Spleen (tissue), 11 donors: ENCODE measurements around the gene LSM3. TPM values are rescaled to one million over a fixed set of nuclear protein-coding genes. Genes with fewer than 3 reads are reported as not detected.

Experiments
- DNase-seq: peaks from one replicate; pipeline ENCODE4 v3.0.0-alpha.2; 2020
- H3K27ac ChIP-seq, 8 donors: fragments of 200-600 bp; sonication (generic) in 7 of 8; 1 replicate in 4 of 8; 2 replicates in 4 of 8; pipeline versions ENCODE4 v1.5.0 to v1.8.0; 2016 to 2021; ENCODE audit warnings: inconsistent platforms in 4 of 8, mild to moderate bottlenecking in 4 of 8, moderate library complexity in 1 of 8
- H3K27me3 ChIP-seq, 7 donors: fragments of 200-600 bp; sonication (generic) in 6 of 7; replicated peaks in 1 of 7; 1 replicate in 4 of 7; 2 replicates in 3 of 7; pipeline versions ENCODE4 v1.5.0 to v1.8.0; 2016 to 2021; ENCODE audit warnings: inconsistent platforms in 3 of 7, mild to moderate bottlenecking in 1 of 7
- H3K36me3 ChIP-seq, 6 donors: fragments of 200-600 bp; sonication (generic) in 5 of 6; 1 replicate in 4 of 6; 2 replicates in 2 of 6; pipeline versions ENCODE4 v1.5.0 to v1.8.0; 2016 to 2021; ENCODE audit warnings: inconsistent platforms in 2 of 6
- H3K4me1 ChIP-seq, 6 donors: fragments of 200-600 bp; sonication (generic) in 5 of 6; 1 replicate in 3 of 6; 2 replicates in 3 of 6; pipeline versions ENCODE4 v1.5.0 to v1.8.0; 2016 to 2021; ENCODE audit warnings: inconsistent platforms in 3 of 6
- H3K4me3 ChIP-seq, 8 donors: fragments of 200-600 bp; sonication (generic) in 7 of 8; 1 replicate in 4 of 8; 2 replicates in 4 of 8; pipeline versions ENCODE4 v1.5.0 to v1.8.0; 2016 to 2021; ENCODE audit warnings: inconsistent platforms in 4 of 8, mild to moderate bottlenecking in 4 of 8, moderate library complexity in 2 of 8
- H3K9me3 ChIP-seq, 8 donors: fragments of 200-600 bp; sonication (generic) in 7 of 8; 1 replicate in 4 of 8; 2 replicates in 4 of 8; pipeline versions ENCODE4 v1.5.0 to v1.8.0; 2016 to 2021; ENCODE audit warnings: inconsistent platforms in 4 of 8
- POLR2A ChIP-seq, 3 donors: fragments of 450-650 bp; IDR thresholded peaks; one replicate each; pipeline ENCODE4 v1.5.1; 2017; ENCODE audit warnings: antibody characterized with exemption in 3 of 3, mild to moderate bottlenecking in 1 of 3
- POLR2AphosphoS5 ChIP-seq, 3 donors: sonication (generic); formaldehyde crosslinking; IDR thresholded peaks; one replicate each; pipeline ENCODE4 v1.5.1; 2017; ENCODE audit warnings: antibody characterized with exemption in 3 of 3
- WGBS, 5 donors: extraction: QIAGEN DNeasy Blood & Tissue Kit in 3 of 5; methylation state at CpG; one replicate each; pipeline versions ENCODE4 v1.1.5 to v1.1.7; 2013 to 2018; 5-methylcytosine and 5-hydroxymethylcytosine counted together
- intact Hi-C: fragments of 100-400 bp; cut with DNase I; formaldehyde crosslinking; loops from one replicate; pipeline ENCODE4 v1.15.0; 2023; ENCODE audit warnings: low total_unique reads
- polyA plus RNA-seq, 3 donors: library from polyadenylated mRNA; stranded (reverse); fragments of 200-250 nt; gene quantifications; one replicate each; pipeline ENCODE4 v1.2.1, GENCODE V29; 2013
- total RNA-seq, 7 donors: library from RNA; depleted of rRNA in 3 of 7; stranded (reverse); fragments of >200 nt in 3 of 7; fragmentation: NEBNext Ultra II Directional in 4 of 7; extraction: Animal tissue kit (Norgen Biotek cat#: 25700) in 4 of 7; gene quantifications; one replicate each; pipeline versions ENCODE4 v1.1.0 to v1.2.1, GENCODE V29; 2016 to 2021
- TF ChIP-seq, protein P1 (sequence below), 11 experiments: fragments of 200-600 bp in 7 of 11; fragments of 450-650 bp in 4 of 11; sonication (generic) in 4 of 11; IDR thresholded peaks in 8 of 11; conservative IDR thresholded peaks in 3 of 11; 1 replicate in 7 of 11; 2 replicates in 4 of 11; pipeline versions ENCODE4 v1.4.0 to v1.8.0; 2016 to 2021; ENCODE audit warnings: antibody characterized with exemption in 11 of 11, inconsistent platforms in 4 of 11, mild to moderate bottlenecking in 1 of 11
- donor health status: healthy with polysubstance abuse.
- donor health status: DM: no; HTN: no; CAD: no; lungs with moderate emphysema.
- donor health status: DM: no; HTN: no; CAD: no.
- donor health status: Bipolar disorder and iron deficiency.
- donor health status: healthy.
- donor health status: DM: no; HTN: no; CAD: no.
- donor health status: DM: yes; HTN: yes; CAD: no.

Gene LSM3
- total and polyA plus RNA-seq, 10 donors: 7.5 to 15.8 (median 9.7) TPM

DNA sequence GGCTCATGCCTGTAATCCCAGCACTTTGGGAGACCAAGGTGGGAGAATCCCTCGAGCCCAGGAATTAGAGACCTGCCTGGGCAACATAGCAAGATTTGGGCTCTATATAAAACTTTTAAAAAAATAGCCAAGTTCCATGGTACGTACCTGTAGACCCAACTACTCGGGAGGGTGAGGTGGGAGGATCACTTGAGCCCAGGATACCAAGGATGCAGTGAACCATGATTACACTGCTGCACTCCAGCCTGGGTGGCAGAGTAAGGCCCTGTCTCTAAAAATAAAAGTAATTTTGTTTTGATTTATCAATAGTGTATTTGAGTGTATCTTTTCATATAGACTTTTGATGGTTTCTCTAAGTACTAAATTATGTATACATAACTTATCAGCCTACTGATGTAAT lies 63.1 kb downstream of the LSM3 start:
- intact Hi-C loops: no loop called here
- WGBS, 5 donors: 92 to 96% (median 93%) methylated on average over 3 of the region's 3 CpGs
- no peak overlapping the region for H3K27ac ChIP-seq
- DNase-seq: no peak
- no peaks in the 10 kb centered on the region for H3K9me3 ChIP-seq
- no peak overlapping the region for H3K4me3 ChIP-seq
- no peaks in the 10 kb centered on the region for H3K27me3 ChIP-seq
- H3K4me1 ChIP-seq: no peaks in the 10 kb centered on the region
- H3K36me3 ChIP-seq: no peaks in the 10 kb centered on the region
- TF ChIP-seq, protein P1, sequence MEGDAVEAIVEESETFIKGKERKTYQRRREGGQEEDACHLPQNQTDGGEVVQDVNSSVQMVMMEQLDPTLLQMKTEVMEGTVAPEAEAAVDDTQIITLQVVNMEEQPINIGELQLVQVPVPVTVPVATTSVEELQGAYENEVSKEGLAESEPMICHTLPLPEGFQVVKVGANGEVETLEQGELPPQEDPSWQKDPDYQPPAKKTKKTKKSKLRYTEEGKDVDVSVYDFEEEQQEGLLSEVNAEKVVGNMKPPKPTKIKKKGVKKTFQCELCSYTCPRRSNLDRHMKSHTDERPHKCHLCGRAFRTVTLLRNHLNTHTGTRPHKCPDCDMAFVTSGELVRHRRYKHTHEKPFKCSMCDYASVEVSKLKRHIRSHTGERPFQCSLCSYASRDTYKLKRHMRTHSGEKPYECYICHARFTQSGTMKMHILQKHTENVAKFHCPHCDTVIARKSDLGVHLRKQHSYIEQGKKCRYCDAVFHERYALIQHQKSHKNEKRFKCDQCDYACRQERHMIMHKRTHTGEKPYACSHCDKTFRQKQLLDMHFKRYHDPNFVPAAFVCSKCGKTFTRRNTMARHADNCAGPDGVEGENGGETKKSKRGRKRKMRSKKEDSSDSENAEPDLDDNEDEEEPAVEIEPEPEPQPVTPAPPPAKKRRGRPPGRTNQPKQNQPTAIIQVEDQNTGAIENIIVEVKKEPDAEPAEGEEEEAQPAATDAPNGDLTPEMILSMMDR (IDR thresholded peaks at IDR 0.05 in 8 of 11, conservative IDR thresholded peaks at IDR 0.05 in 3 of 11): no peak
- TF ChIP-seq POLR2A (IDR thresholded peaks at IDR 0.05) (no peak), POLR2AphosphoS5 (IDR thresholded peaks at IDR 0.05) (no peak)

DNA sequence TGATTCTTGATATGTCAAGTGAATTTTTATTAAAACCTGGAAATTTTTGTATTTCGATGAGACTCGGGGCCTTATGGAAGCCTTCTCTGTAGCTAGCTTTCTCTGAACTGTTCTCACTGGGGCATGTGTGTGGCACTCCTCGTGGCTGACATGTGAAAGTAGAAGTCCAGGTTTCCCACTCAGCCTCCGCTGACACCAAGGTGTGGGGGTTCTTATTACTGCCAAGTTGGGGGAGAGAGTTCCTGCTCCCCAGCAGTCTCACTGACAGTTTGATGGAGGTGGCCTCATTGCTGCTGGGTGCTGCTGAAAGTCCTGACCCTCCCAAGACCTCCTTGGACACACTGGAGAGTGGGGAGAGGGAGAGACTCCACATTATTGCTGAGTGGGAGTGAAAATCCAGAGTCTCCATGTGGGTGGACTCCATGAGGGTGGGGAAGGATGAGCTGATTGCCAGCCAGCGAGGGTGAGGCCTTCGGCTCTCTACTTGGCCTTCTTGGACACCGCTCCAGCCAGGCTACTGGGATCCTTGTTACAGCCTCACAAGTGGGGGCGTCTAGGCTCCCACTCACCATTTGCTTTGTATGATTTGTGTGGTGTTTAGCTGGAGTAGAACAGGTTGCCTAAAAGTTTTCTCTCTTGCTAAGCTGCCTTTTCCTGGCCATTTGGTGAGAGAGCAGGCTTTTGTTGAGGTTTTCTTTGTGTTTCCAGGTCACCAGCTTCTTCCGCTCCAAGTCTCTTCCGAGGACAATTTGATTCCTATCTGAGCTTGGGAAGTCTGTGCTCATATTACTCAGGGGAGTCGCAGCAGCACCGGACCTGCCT lies 64.1 kb downstream of the LSM3 start:
- TF ChIP-seq, protein P1 (IDR thresholded peaks at IDR 0.05 in 8 of 11, conservative IDR thresholded peaks at IDR 0.05 in 3 of 11): no peak
- TF ChIP-seq POLR2AphosphoS5 (IDR thresholded peaks at IDR 0.05) (no peak), POLR2A (IDR thresholded peaks at IDR 0.05) (no peak)
- H3K27ac ChIP-seq: no peak overlapping the region
- WGBS, 5 donors: 84 to 90% (median 87%) methylated on average over 12 of the region's 12 CpGs
- no peaks in the 10 kb centered on the region for H3K9me3 ChIP-seq
- DNase-seq: no peak
- H3K27me3 ChIP-seq: no peaks in the 10 kb centered on the region
- no peak overlapping the region for H3K4me3 ChIP-seq
- intact Hi-C loops: no loop called here
- H3K4me1 ChIP-seq: no peaks in the 10 kb centered on the region
- no peaks in the 10 kb centered on the region for H3K36me3 ChIP-seq

DNA sequence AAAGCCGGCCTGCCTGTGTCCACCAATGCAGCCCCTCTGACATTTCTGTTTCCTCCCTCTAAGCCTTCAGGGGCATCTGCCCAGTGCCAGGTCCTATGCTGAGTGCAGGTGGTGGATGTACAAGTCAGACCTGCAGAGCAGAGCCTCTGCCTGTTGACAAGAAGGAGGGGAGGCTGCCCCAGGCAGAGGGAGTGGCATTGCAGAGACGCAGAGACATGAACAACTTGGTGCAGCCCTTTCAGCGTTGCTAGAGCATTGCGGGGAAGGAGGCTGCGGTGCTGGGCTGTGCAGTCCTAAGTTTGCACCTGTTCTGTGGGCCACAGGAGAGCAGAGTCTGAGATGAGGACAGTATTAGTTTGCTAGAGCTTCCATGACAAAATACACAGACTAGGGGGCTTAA lies 65.2 kb downstream of the LSM3 start:
- no peaks in the 10 kb centered on the region for H3K27me3 ChIP-seq
- H3K4me3 ChIP-seq: no peak overlapping the region
- no peaks in the 10 kb centered on the region for H3K36me3 ChIP-seq
- WGBS, 5 donors: 79 to 96% (median 92%) methylated on average over 5 of the region's 5 CpGs
- intact Hi-C loops: no loop called here
- DNase-seq: no peak
- TF ChIP-seq POLR2A (IDR thresholded peaks at IDR 0.05): no peak
- no peak for TF ChIP-seq POLR2AphosphoS5 (IDR thresholded peaks at IDR 0.05)
- TF ChIP-seq, protein P1 (IDR thresholded peaks at IDR 0.05 in 8 of 11, conservative IDR thresholded peaks at IDR 0.05 in 3 of 11): no peak
- H3K27ac ChIP-seq: no peak overlapping the region
- no peaks in the 10 kb centered on the region for H3K9me3 ChIP-seq
- H3K4me1 ChIP-seq: no peaks in the 10 kb centered on the region

DNA sequence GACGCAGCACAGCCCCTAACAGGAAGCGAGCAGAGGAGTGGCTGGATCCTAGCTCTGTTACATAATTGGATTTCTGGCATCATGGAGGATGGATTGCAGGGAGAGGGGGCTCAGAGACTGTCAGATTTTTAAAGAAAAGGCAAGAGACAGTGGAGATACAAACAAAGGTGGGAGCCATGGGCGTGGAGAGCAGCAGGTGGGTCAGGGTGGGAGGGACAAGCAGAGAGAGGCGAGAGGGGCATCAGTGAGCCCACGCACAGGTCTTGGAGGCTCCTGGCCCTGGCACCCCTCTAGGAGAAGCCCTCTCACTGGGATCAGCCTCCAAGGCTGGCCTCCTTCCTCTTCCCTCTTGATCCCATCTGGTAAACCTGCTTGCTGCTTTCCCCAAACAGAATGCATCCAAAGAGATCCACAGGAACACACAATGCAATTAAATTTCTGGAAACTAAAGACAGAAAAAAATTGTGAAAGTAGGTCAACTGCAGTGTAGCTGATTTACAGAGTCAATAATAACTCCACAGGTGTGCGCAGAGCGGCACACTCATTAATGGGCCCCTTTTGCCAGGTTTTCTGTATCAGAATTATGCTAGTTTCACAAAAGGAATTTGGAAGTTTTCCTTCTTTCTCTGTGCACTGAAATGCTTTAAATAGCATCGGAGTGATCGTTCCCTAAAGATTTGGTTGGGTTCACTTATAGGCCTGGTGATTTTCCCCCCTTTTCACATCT lies 66.1 kb downstream of the LSM3 start:
- Histone ChIP-seq H3K4me1 (no peaks in the 10 kb centered on the region), H3K36me3 (no peaks in the 10 kb centered on the region), H3K4me3 (no peak overlapping the region), H3K27ac (no peak overlapping the region), H3K9me3 (no peaks in the 10 kb centered on the region), H3K27me3 (no peaks in the 10 kb centered on the region)
- no peak for DNase-seq
- TF ChIP-seq POLR2A (IDR thresholded peaks at IDR 0.05) (no peak), POLR2AphosphoS5 (IDR thresholded peaks at IDR 0.05) (no peak)
- TF ChIP-seq, protein P1 (IDR thresholded peaks at IDR 0.05 in 8 of 11, conservative IDR thresholded peaks at IDR 0.05 in 3 of 11): no peak
- intact Hi-C loops: no loop called here
- 77 to 96% (median 89%) methylated on average over 9 of the region's 9 CpGs for WGBS, 5 donors
